ENCODE results near the gene TRAPPC5. TPM values are rescaled to one million over a fixed set of nuclear protein-coding genes. Genes with fewer than 3 reads are reported as not detected.

The TRAPPC5 gene
- total RNA-seq, 1 donor from 2014 or later = 132 TPM

- no peak for DNase-seq (ENCODE audit: extremely low read depth, low read depth, low spot score)
Observed at GRCh38 chr19:7674010-7675005, 6.3 kb upstream of the TRAPPC5 start.

GRCh38 chr19:7676376-7676775, 4.3 kb upstream of the TRAPPC5 start:
- no peak for DNase-seq (ENCODE audit: extremely low read depth, low read depth, low spot score)

GRCh38 chr19:7676854-7677253, 3.8 kb upstream of the TRAPPC5 start, which contains the start of gene MCEMP1:
MCEMP1 (plus strand) TSS chr19:7677090; CDS start chr19:7677121, 31 bp downstream.
- DNase-seq (ENCODE audit: extremely low read depth, low read depth, low spot score) = no peak

- DNase-seq (ENCODE audit: extremely low read depth, low read depth, low spot score) = no peak
Observed at GRCh38 chr19:7677669-7678311, 2.8 kb upstream of the TRAPPC5 start.

GRCh38 chr19:7678971-7679751, 1.5 kb upstream of the TRAPPC5 start:
- DNase-seq (ENCODE audit: extremely low read depth, low read depth, low spot score) = no peak

- no peak for DNase-seq (ENCODE audit: extremely low read depth, low read depth, low spot score)
Observed at GRCh38 chr19:7679771-7680605, 645 bp upstream of the TRAPPC5 start.

GRCh38 chr19:7681340-7682174, 924 bp downstream of the TRAPPC5 start:
- no peak for DNase-seq (ENCODE audit: extremely low read depth, low read depth, low spot score)

GRCh38 chr19:7682175-7682855, 1.7 kb downstream of the TRAPPC5 start:
- DNase-seq (ENCODE audit: extremely low read depth, low read depth, low spot score) = no peak

GRCh38 chr19:7685546-7686445, 5.2 kb downstream of the TRAPPC5 start:
- no peak for DNase-seq (ENCODE audit: extremely low read depth, low read depth, low spot score)

GRCh38 chr19:7687177-7687576, 6.5 kb downstream of the TRAPPC5 start:
- no peak for DNase-seq (ENCODE audit: extremely low read depth, low read depth, low spot score)

GRCh38 chr19:7689165-7689564, 8.5 kb downstream of the TRAPPC5 start:
- no peak for DNase-seq (ENCODE audit: extremely low read depth, low read depth, low spot score)

GRCh38 chr19:7690779-7691258, 10.2 kb downstream of the TRAPPC5 start:
- DNase-seq (ENCODE audit: extremely low read depth, low read depth, low spot score) = no peak

- no peak for DNase-seq (ENCODE audit: extremely low read depth, low read depth, low spot score)
Observed at GRCh38 chr19:7691497-7691896, 10.9 kb downstream of the TRAPPC5 start.

GRCh38 chr19:7692417-7693088, 11.9 kb downstream of the TRAPPC5 start:
- DNase-seq (ENCODE audit: extremely low read depth, low read depth, low spot score) = no peak

- no peak for DNase-seq (ENCODE audit: extremely low read depth, low read depth, low spot score)
Observed at GRCh38 chr19:7694499-7694898, 13.9 kb downstream of the TRAPPC5 start.

GRCh38 chr19:7697721-7698287, 17.2 kb downstream of the TRAPPC5 start:
- DNase-seq (ENCODE audit: extremely low read depth, low read depth, low spot score) = no peak

- DNase-seq (ENCODE audit: extremely low read depth, low read depth, low spot score) = no peak
Observed at GRCh38 chr19:7698583-7698982, 17.9 kb downstream of the TRAPPC5 start.
